Measurements from ENCODE around the gene HOXA11.

HOXA11 gene

GRCh38 chr7:27171325-27171636 lies 13.8 kb downstream of the HOXA11 start:
- no peak overlapping the region for H3K9ac ChIP-seq (ENCODE audit: low read length)
- no peak for DNase-seq
- no peak overlapping the region for H4K91ac ChIP-seq (ENCODE audit: low read depth, low read length)
- H2BK120ac ChIP-seq (ENCODE audit: insufficient read depth, low read length, poor library complexity): no peak overlapping the region
- H3K4ac ChIP-seq (ENCODE audit: low read depth, low read length): no peak overlapping the region
- no peak overlapping the region for H3K23ac ChIP-seq (ENCODE audit: low read length)
- no peak overlapping the region for H3K14ac ChIP-seq (ENCODE audit: low read length)
- no CpG with 5 or more reads among the region's 8 CpGs for WGBS (ENCODE audit: extremely low coverage, insufficient coverage, insufficient read length)
- H4K12ac ChIP-seq (ENCODE audit: low read depth, low read length): no peak overlapping the region
- no peak overlapping the region for H2AFZ ChIP-seq (ENCODE audit: insufficient read depth, low read length, poor library complexity)
- no peak overlapping the region for H2BK12ac ChIP-seq (ENCODE audit: low read length)
- H3K18ac ChIP-seq (ENCODE audit: low read length): no peak overlapping the region
- no peaks in the 10 kb centered on the region for H3K36me3 ChIP-seq (ENCODE audit: control insufficient read depth in 1 of 2, insufficient read depth in 2 of 2, low read length in 2 of 2)
- H3K27me3 ChIP-seq (ENCODE audit: insufficient read depth, low read length): peaks cover 91% of the 10 kb centered on the region
- H2AK5ac ChIP-seq (ENCODE audit: low read length): no peak overlapping the region
- no peak overlapping the region for H3K4me3 ChIP-seq (ENCODE audit: low read depth, low read length)
- H3K4me2 ChIP-seq (ENCODE audit: low read length): no peak overlapping the region
- peaks cover 6 to 20% of the 10 kb centered on the region in 2 experiments for H3K4me1 ChIP-seq (ENCODE audit: control insufficient read depth in 1 of 2, insufficient read depth in 2 of 2, low read length in 2 of 2)
- H3K79me1 ChIP-seq (ENCODE audit: low read length): no peaks in the 10 kb centered on the region
- no peak overlapping the region for H2BK5ac ChIP-seq (ENCODE audit: low read depth, low read length, poor library complexity)
- no peak overlapping the region for H4K8ac ChIP-seq (ENCODE audit: low read depth, low read length)
- H3K79me2 ChIP-seq (ENCODE audit: control insufficient read depth, insufficient read depth, low read length, poor library complexity): no peaks in the 10 kb centered on the region
- no peak overlapping the region for H3K27ac ChIP-seq (ENCODE audit: low read depth, low read length)
- H3K9me3 ChIP-seq (ENCODE audit: insufficient read depth, low read depth, low read length): peaks cover 48% of the 10 kb centered on the region

- WGBS (ENCODE audit: extremely low coverage, insufficient coverage, insufficient read length): no CpG with 5 or more reads among the region's 11 CpGs
- Histone ChIP-seq H3K9ac (ENCODE audit: low read length) (no peak overlapping the region), H3K4me1 (ENCODE audit: control insufficient read depth in 1 of 2, insufficient read depth in 2 of 2, low read length in 2 of 2) (peaks cover 6 to 20% of the 10 kb centered on the region in 2 experiments), H3K27me3 (ENCODE audit: insufficient read depth, low read length) (peaks cover 91% of the 10 kb centered on the region), H3K79me1 (ENCODE audit: low read length) (no peaks in the 10 kb centered on the region), H3K4me3 (ENCODE audit: low read depth, low read length) (no peak overlapping the region), H2AK5ac (ENCODE audit: low read length) (no peak overlapping the region), H3K18ac (ENCODE audit: low read length) (no peak overlapping the region), H3K23ac (ENCODE audit: low read length) (no peak overlapping the region), H2BK120ac (ENCODE audit: insufficient read depth, low read length, poor library complexity) (no peak overlapping the region), H3K14ac (ENCODE audit: low read length) (no peak overlapping the region), H2AFZ (ENCODE audit: insufficient read depth, low read length, poor library complexity) (no peak overlapping the region), H2BK5ac (ENCODE audit: low read depth, low read length, poor library complexity) (no peak overlapping the region), H4K91ac (ENCODE audit: low read depth, low read length) (no peak overlapping the region), H4K8ac (ENCODE audit: low read depth, low read length) (no peak overlapping the region), H4K12ac (ENCODE audit: low read depth, low read length) (no peak overlapping the region), H3K4me2 (ENCODE audit: low read length) (no peak overlapping the region), H3K4ac (ENCODE audit: low read depth, low read length) (no peak overlapping the region), H3K36me3 (ENCODE audit: control insufficient read depth in 1 of 2, insufficient read depth in 2 of 2, low read length in 2 of 2) (no peaks in the 10 kb centered on the region), H3K79me2 (ENCODE audit: control insufficient read depth, insufficient read depth, low read length, poor library complexity) (no peaks in the 10 kb centered on the region), H3K27ac (ENCODE audit: low read depth, low read length) (no peak overlapping the region), H2BK12ac (ENCODE audit: low read length) (no peak overlapping the region), H3K9me3 (ENCODE audit: insufficient read depth, low read depth, low read length) (peaks cover 49% of the 10 kb centered on the region)
- no peak for DNase-seq
These were observed 14.4 kb downstream of the HOXA11 start for GRCh38 chr7:27170426-27171324.

DNA sequence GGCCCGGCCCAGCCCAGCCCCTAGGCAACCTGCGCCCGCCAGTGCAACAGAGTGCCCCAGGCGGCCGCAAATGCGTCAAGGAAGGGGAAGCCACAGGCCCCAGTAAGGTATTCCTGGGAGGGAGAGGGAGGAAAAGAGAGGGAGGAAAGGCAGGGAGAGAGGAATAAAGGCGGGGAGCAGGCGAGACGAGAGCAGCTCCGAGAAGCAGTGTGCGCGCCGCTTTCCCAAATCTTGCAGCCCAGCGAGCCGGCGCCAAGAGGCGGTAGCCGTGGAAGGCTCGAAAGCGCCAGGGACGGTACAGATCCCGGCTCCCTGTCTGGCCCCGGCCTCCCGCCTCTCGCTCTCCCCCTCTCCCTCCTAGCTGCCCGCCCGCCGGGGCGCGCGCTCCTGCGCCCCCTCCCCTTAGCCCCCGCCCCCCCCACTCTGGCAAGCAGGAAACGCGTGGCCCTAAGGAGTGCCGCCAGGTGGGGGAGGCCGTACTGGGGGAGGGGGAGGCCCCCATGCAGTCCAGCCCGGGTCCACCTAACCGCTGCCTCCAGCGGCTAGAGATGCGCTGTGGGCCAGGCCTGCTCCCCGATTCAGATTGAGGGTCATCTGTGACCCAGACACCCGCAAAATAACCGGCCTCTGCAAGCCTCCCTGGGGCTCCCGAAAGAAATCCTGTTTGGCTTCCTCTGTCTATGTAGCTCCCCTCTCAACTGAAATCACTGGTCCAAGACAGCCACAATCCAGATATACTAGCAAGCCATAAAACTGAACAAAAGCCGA lies 15.2 kb downstream of the HOXA11 start:
- peak; percentile 43 to 70 for DNase-seq
- no CpG with 5 or more reads among the region's 46 CpGs for WGBS (ENCODE audit: extremely low coverage, insufficient coverage, insufficient read length)

DNA sequence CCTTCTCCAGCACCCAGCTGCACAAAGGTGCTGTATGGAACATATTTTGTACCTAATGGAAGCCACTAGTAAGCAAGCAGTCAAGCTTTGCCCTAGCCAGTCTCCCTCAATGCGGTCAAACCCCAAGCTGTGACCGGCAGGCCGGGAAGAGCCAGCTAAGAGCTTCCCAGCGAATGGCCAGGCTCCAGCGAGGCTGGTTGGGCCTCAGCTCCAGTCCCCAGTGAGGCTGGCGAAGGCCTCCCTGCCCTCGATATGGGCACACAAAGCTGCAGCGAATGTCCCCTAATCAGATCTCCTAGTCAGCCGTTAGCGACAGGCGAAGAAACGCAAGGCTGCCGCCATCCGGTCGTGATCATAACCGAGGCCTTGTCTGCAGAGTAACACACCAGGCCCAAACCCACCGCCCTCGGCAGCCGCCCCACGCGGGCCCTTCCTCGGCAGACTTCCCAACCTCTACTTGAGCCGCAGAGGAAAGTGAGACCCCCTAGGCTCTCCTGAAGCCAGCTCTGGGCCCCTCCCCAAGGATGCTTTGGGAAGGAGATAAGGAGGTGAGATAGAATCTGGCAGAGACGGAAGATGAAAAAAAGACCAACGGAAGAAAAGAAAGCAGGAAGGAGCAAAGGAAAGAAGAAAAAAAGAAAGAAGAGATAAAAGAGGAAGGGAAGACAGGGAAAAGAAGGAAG lies 16.6 kb downstream of the HOXA11 start:
- no peaks in the 10 kb centered on the region for H3K79me2 ChIP-seq (ENCODE audit: control insufficient read depth, insufficient read depth, low read length, poor library complexity)
- no peak overlapping the region for H3K4me2 ChIP-seq (ENCODE audit: low read length)
- H3K27ac ChIP-seq (ENCODE audit: low read depth, low read length): no peak overlapping the region
- H3K14ac ChIP-seq (ENCODE audit: low read length): no peak overlapping the region
- H3K4ac ChIP-seq (ENCODE audit: low read depth, low read length): no peak overlapping the region
- H2AK5ac ChIP-seq (ENCODE audit: low read length): no peak overlapping the region
- H3K18ac ChIP-seq (ENCODE audit: low read length): no peak overlapping the region
- H2BK5ac ChIP-seq (ENCODE audit: low read depth, low read length, poor library complexity): no peak overlapping the region
- no peak overlapping the region for H2BK120ac ChIP-seq (ENCODE audit: insufficient read depth, low read length, poor library complexity)
- H3K36me3 ChIP-seq (ENCODE audit: control insufficient read depth in 1 of 2, insufficient read depth in 2 of 2, low read length in 2 of 2): no peaks in the 10 kb centered on the region
- H3K79me1 ChIP-seq (ENCODE audit: low read length): no peaks in the 10 kb centered on the region
- H3K23ac ChIP-seq (ENCODE audit: low read length): no peak overlapping the region
- H4K91ac ChIP-seq (ENCODE audit: low read depth, low read length): no peak overlapping the region
- H4K8ac ChIP-seq (ENCODE audit: low read depth, low read length): no peak overlapping the region
- WGBS (ENCODE audit: extremely low coverage, insufficient coverage, insufficient read length): no CpG with 5 or more reads among the region's 25 CpGs
- peaks cover 4 to 13% of the 10 kb centered on the region in 2 experiments for H3K4me1 ChIP-seq (ENCODE audit: control insufficient read depth in 1 of 2, insufficient read depth in 2 of 2, low read length in 2 of 2)
- H3K27me3 ChIP-seq (ENCODE audit: insufficient read depth, low read length): peaks cover 91% of the 10 kb centered on the region
- peaks cover 47% of the 10 kb centered on the region for H3K9me3 ChIP-seq (ENCODE audit: insufficient read depth, low read depth, low read length)
- H3K4me3 ChIP-seq (ENCODE audit: low read depth, low read length): no peak overlapping the region
- H3K9ac ChIP-seq (ENCODE audit: low read length): no peak overlapping the region
- no peak overlapping the region for H2AFZ ChIP-seq (ENCODE audit: insufficient read depth, low read length, poor library complexity)
- H4K12ac ChIP-seq (ENCODE audit: low read depth, low read length): no peak overlapping the region
- DNase-seq: no peak
- H2BK12ac ChIP-seq (ENCODE audit: low read length): no peak overlapping the region

More for the DNA sequence above, 15.2 kb downstream of the HOXA11 start:
- H3K27me3 ChIP-seq (ENCODE audit: insufficient read depth, low read length): peaks cover 91% of the 10 kb centered on the region
- H3K23ac ChIP-seq (ENCODE audit: low read length): no peak overlapping the region
- H3K36me3 ChIP-seq (ENCODE audit: control insufficient read depth in 1 of 2, insufficient read depth in 2 of 2, low read length in 2 of 2): no peaks in the 10 kb centered on the region
- H2BK120ac ChIP-seq (ENCODE audit: insufficient read depth, low read length, poor library complexity): no peak overlapping the region
- H4K91ac ChIP-seq (ENCODE audit: low read depth, low read length): no peak overlapping the region
- H4K8ac ChIP-seq (ENCODE audit: low read depth, low read length): no peak overlapping the region
- no peak overlapping the region for H3K9ac ChIP-seq (ENCODE audit: low read length)
- no peak overlapping the region for H2BK5ac ChIP-seq (ENCODE audit: low read depth, low read length, poor library complexity)
- H3K79me2 ChIP-seq (ENCODE audit: control insufficient read depth, insufficient read depth, low read length, poor library complexity): no peaks in the 10 kb centered on the region
- H3K4me2 ChIP-seq (ENCODE audit: low read length): peak overlapping the region; percentile 27
- no peak overlapping the region for H3K18ac ChIP-seq (ENCODE audit: low read length)
- no peak overlapping the region for H2AFZ ChIP-seq (ENCODE audit: insufficient read depth, low read length, poor library complexity)
- peaks cover 49% of the 10 kb centered on the region for H3K9me3 ChIP-seq (ENCODE audit: insufficient read depth, low read depth, low read length)
- no peak overlapping the region for H3K4me3 ChIP-seq (ENCODE audit: low read depth, low read length)
- no peak overlapping the region for H4K12ac ChIP-seq (ENCODE audit: low read depth, low read length)
- no peak overlapping the region for H3K27ac ChIP-seq (ENCODE audit: low read depth, low read length)
- no peak overlapping the region for H2AK5ac ChIP-seq (ENCODE audit: low read length)
- H3K4me1 ChIP-seq (ENCODE audit: control insufficient read depth in 1 of 2, insufficient read depth in 2 of 2, low read length in 2 of 2): peaks cover 6 to 20% of the 10 kb centered on the region in 2 experiments
- H2BK12ac ChIP-seq (ENCODE audit: low read length): no peak overlapping the region
- H3K79me1 ChIP-seq (ENCODE audit: low read length): no peaks in the 10 kb centered on the region
- H3K4ac ChIP-seq (ENCODE audit: low read depth, low read length): no peak overlapping the region
- no peak overlapping the region for H3K14ac ChIP-seq (ENCODE audit: low read length)

Data from trophoblast cell (in vitro differentiated cells and primary cell).